GM23248 (cell line): ENCODE data around the gene ST6GALNAC6. TPM values are rescaled to one million over a fixed set of nuclear protein-coding genes. Genes with fewer than 3 reads are reported as not detected.

Experiments
- DNase-seq: peaks from one replicate; pipeline ENCODE4 v3.0.0-alpha.2; 2015
- H2AFZ ChIP-seq: fragments of 200-600 bp; sonication (generic); 2 replicates; pipeline ENCODE4 v1.6.1; 2016; ENCODE audit warnings: antibody characterized with exemption
- H3F3A ChIP-seq: fragments of 200-600 bp; sonication (generic); 2 replicates; pipeline ENCODE4 v1.6.1; 2016; ENCODE audit warnings: mild to moderate bottlenecking, antibody characterized with exemption, mixed run types; ENCODE audit not compliant: insufficient read depth
- H3K27ac ChIP-seq: fragments of 200-600 bp; sonication (generic); 2 replicates; pipeline ENCODE4 v1.5.1; 2016; ENCODE audit warnings: mild to moderate bottlenecking
- H3K27me3 ChIP-seq: fragments of 200-600 bp; sonication (generic); replicated peaks from 2 replicates; pipeline ENCODE4 v1.6.1; 2016; ENCODE audit warnings: mild to moderate bottlenecking; ENCODE audit not compliant: insufficient read depth
- H3K36me3 ChIP-seq: fragments of 200-600 bp; sonication (generic); 2 replicates; pipeline ENCODE4 v1.6.1; 2016; ENCODE audit warnings: low read depth, mild to moderate bottlenecking
- H3K4me1 ChIP-seq: fragments of 200-600 bp; sonication (generic); 2 replicates; pipeline ENCODE4 v1.6.1; 2016; ENCODE audit warnings: mild to moderate bottlenecking; ENCODE audit not compliant: insufficient read depth
- H3K4me2 ChIP-seq: fragments of 200-600 bp; sonication (generic); one replicate; pipeline ENCODE4 v1.6.1; 2016; ENCODE audit warnings: mild to moderate bottlenecking; ENCODE audit not compliant: unreplicated experiment
- H3K4me3 ChIP-seq: fragments of 200-600 bp; sonication (generic); 2 replicates; pipeline ENCODE4 v1.5.1; 2016; ENCODE audit warnings: mild to moderate bottlenecking
- H3K79me2 ChIP-seq: fragments of 200-600 bp; sonication (generic); 2 replicates; pipeline ENCODE4 v1.6.1; 2016; ENCODE audit warnings: mild to moderate bottlenecking; ENCODE audit not compliant: insufficient read depth
- H3K9ac ChIP-seq: fragments of 200-600 bp; sonication (generic); 2 replicates; pipeline ENCODE4 v1.6.1; 2016; ENCODE audit warnings: mild to moderate bottlenecking
- H3K9me2 ChIP-seq: fragments of 200-600 bp; sonication (generic); 2 replicates; pipeline ENCODE4 v1.6.1; 2016; ENCODE audit warnings: mixed run types, mild to moderate bottlenecking, moderate library complexity; ENCODE audit not compliant: insufficient read depth
- H3K9me3 ChIP-seq: fragments of 200-600 bp; sonication (generic); one replicate; pipeline ENCODE4 v1.6.1; 2017; ENCODE audit warnings: low read depth
- H4K20me1 ChIP-seq: fragments of 200-600 bp; sonication (generic); 2 replicates; pipeline ENCODE4 v1.6.0; 2016; ENCODE audit not compliant: insufficient read depth
- EZH2 ChIP-seq: fragments of 200-600 bp; sonication (generic); IDR thresholded peaks from 2 replicates; pipeline ENCODE4 v1.6.1; 2018; ENCODE audit warnings: antibody characterized with exemption, mild to moderate bottlenecking; ENCODE audit not compliant: insufficient read depth, poor library complexity, severe bottlenecking
- EZH2phosphoT487 ChIP-seq: fragments of 200-600 bp; sonication (generic); IDR thresholded peaks from 2 replicates; pipeline ENCODE4 v1.6.1; 2018; ENCODE audit warnings: antibody characterized with exemption, moderate library complexity, mild to moderate bottlenecking, low read depth; ENCODE audit not compliant: insufficient read depth
- WGBS, 2 experiments: methylation state at CpG; one replicate each; pipeline ENCODE4 v1.1.6; 2015 to 2017; ENCODE audit warnings: low lambda C conversion rate in 2 of 2, low coverage in 1 of 2; ENCODE audit errors: missing lambda C conversion rate in 2 of 2; 5-methylcytosine and 5-hydroxymethylcytosine counted together
- in situ Hi-C: fragments of 300-500 bp; cut with MboI; formaldehyde crosslinking; loops from 2 replicates; pipeline ENCODE4 v1.15.0; 2020
- polyA plus RNA-seq: library from polyadenylated mRNA; unstranded; fragments of >200 nt; fragmentation: Nextera tagmentation; extraction: Ambion mirVana; gene quantifications from 2 replicates; pipeline ENCODE4 v1.2.1, GENCODE V29; 2016
- total RNA-seq: library from RNA; depleted of rRNA; stranded (reverse); fragments of >200 nt; shearing (Covaris generic); gene quantifications from 2 replicates; pipeline ENCODE4 v1.2.3, GENCODE V29; 2014

Gene ST6GALNAC6
- total and polyA plus RNA-seq, 2 experiments from 2014 or later, result 81.1 to 88.0 TPM

GRCh38 chr9:127895811-127896210, 3.6 kb downstream of the ST6GALNAC6 start:
- H4K20me1 ChIP-seq, result no peaks in the 10 kb centered on the region
- H3K4me2 ChIP-seq, result no peak overlapping the region
- DNase-seq, result no peak
- peaks cover 44% of the 10 kb centered on the region; the same call in 1 of the 2 replicates for H3K36me3 ChIP-seq
- peaks cover 20% of the 10 kb centered on the region for H3K4me1 ChIP-seq
- peaks cover 60% of the 10 kb centered on the region for H3K79me2 ChIP-seq
- H3K9ac ChIP-seq, result no peak overlapping the region
- peaks cover 5% of the 10 kb centered on the region; the same call in 1 of the 2 replicates for H3F3A ChIP-seq
- no peaks in the 10 kb centered on the region for H3K9me3 ChIP-seq
- no peak overlapping the region for H3K27ac ChIP-seq
- no peaks in the 10 kb centered on the region for H3K27me3 ChIP-seq
- in situ Hi-C loops, result no loop called here
- 89 to 90% methylated on average over 8 of the region's 8 CpGs for WGBS, 2 experiments
- no peaks in the 10 kb centered on the region for H3K9me2 ChIP-seq
- no peak overlapping the region for H2AFZ ChIP-seq
- no peak for TF ChIP-seq EZH2
- no peak for TF ChIP-seq EZH2phosphoT487
- H3K4me3 ChIP-seq, result no peak overlapping the region

GRCh38 chr9:127893392-127893791, 6.0 kb downstream of the ST6GALNAC6 start:
- Histone ChIP-seq H3K27me3 (no peaks in the 10 kb centered on the region), H4K20me1 (no peaks in the 10 kb centered on the region), H3K9me3 (no peaks in the 10 kb centered on the region), H2AFZ (no peak overlapping the region), H3F3A (peaks cover 5% of the 10 kb centered on the region; the same call in 1 of the 2 replicates), H3K9me2 (no peaks in the 10 kb centered on the region), H3K27ac (no peak overlapping the region), H3K36me3 (peaks cover 67% of the 10 kb centered on the region; the same call in 1 of the 2 replicates), H3K79me2 (peaks cover 73% of the 10 kb centered on the region), H3K4me2 (no peak overlapping the region), H3K4me3 (no peak overlapping the region), H3K4me1 (peaks cover 11% of the 10 kb centered on the region), H3K9ac (no peak overlapping the region)
- TF ChIP-seq EZH2phosphoT487 (no peak), EZH2 (no peak)
- no peak for DNase-seq
- 99 to 100% methylated on average over 4 of the region's 4 CpGs for WGBS, 2 experiments
- in situ Hi-C loops, result no loop called here

- Histone ChIP-seq H3K27ac (no peak overlapping the region), H3K9ac (no peak overlapping the region), H3K36me3 (peaks cover 72% of the 10 kb centered on the region; the same call in 1 of the 2 replicates), H3K4me1 (peaks cover 10% of the 10 kb centered on the region), H2AFZ (no peak overlapping the region), H3K27me3 (no peaks in the 10 kb centered on the region), H3K4me2 (no peak overlapping the region), H4K20me1 (no peaks in the 10 kb centered on the region), H3K4me3 (no peak overlapping the region), H3F3A (peaks cover 3% of the 10 kb centered on the region; the same call in 1 of the 2 replicates), H3K9me2 (no peaks in the 10 kb centered on the region), H3K9me3 (no peaks in the 10 kb centered on the region), H3K79me2 (peaks cover 73% of the 10 kb centered on the region)
- in situ Hi-C loops, result no loop called here
- WGBS, 2 experiments, result 86 to 91% methylated on average over 6 of the region's 6 CpGs
- no peak for DNase-seq
- TF ChIP-seq EZH2phosphoT487, result no peak
- TF ChIP-seq EZH2, result no peak
Observed at GRCh38 chr9:127892831-127893230, 6.6 kb downstream of the ST6GALNAC6 start.

GRCh38 chr9:127890053-127890452, 9.3 kb downstream of the ST6GALNAC6 start:
- H3K9me2 ChIP-seq, result no peaks in the 10 kb centered on the region
- no peak overlapping the region for H3K27ac ChIP-seq
- H2AFZ ChIP-seq, result no peak overlapping the region
- H4K20me1 ChIP-seq, result no peaks in the 10 kb centered on the region
- no peaks in the 10 kb centered on the region for H3K4me1 ChIP-seq
- peaks cover 82% of the 10 kb centered on the region; the same call in 1 of the 2 replicates for H3K36me3 ChIP-seq
- no peak overlapping the region for H3K9ac ChIP-seq
- no peaks in the 10 kb centered on the region for H3K9me3 ChIP-seq
- 96 to 98% methylated on average over 3 of the region's 3 CpGs for WGBS, 2 experiments
- no peak overlapping the region for H3K4me3 ChIP-seq
- DNase-seq, result peak; percentile 44
- TF ChIP-seq EZH2phosphoT487 (no peak), EZH2 (no peak)
- H3K27me3 ChIP-seq, result no peaks in the 10 kb centered on the region
- H3F3A ChIP-seq, result no peaks in the 10 kb centered on the region; the same call in 1 of the 2 replicates
- H3K4me2 ChIP-seq, result no peak overlapping the region
- H3K79me2 ChIP-seq, result peaks cover 53% of the 10 kb centered on the region
- in situ Hi-C loops, result no loop called here
